ENCODE data around the gene CHRNA10.

CHRNA10 gene

DNA sequence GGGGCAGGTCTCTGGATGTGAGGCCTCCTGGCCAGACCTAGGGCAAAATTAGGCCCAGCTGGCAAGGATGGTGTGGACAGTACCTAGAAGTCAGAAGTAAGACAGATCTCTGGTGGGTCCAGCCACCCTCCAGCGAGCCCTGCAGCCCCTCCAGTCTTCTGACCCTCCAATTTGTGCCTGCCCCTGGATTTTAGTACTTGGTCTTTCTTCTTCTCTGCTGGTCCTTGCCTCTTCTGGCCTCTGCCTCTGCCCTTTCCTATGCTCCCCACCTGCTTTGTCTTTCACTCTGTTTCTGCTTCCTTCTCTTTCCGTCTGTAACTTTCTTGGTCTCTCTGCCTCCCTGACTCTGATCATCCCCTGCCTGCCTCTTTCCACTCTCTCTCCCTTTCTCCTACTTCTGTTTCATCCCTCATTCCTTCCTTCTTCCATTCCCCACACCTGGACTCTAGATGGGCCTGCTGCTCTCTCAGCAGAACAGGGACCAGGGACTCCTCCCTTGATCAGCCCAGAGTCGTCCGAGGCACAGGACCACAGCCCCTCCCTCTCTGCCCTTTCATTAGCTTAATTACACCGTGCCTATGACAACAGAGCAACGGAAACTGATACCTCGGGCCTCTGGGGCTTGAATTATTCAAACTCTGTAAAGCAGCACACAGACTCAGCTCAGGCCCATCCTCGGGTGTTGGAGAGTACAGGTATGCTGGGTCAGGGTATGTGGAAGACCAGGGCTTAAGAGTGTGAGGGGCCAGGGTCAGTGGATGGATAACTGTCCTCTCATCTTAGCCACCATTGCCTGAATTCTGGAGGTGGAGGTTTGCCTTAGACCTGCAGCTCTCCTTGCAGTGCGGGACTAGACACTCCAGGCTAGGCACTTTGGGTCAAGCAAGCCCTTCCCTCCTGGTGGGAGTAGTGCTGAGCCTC is at the start of gene CHRNA10:
TSS of gene CHRNA10 (minus strand) at position 51 of the 921 bp plus-strand sequence. CDS start 72 bp downstream, outside the sequence.
- no peak for DNase-seq (ENCODE audit: low read depth in 2 of 2)

GRCh38 chr11:3712274-3712673 is 41.1 kb upstream of the CHRNA10 start:
- no peak for DNase-seq (ENCODE audit: low read depth in 2 of 2)

- DNase-seq (ENCODE audit: low read depth in 2 of 2), result no peak
Measured at GRCh38 chr11:3710485-3711259, 39.5 kb upstream of the CHRNA10 start.

DNA sequence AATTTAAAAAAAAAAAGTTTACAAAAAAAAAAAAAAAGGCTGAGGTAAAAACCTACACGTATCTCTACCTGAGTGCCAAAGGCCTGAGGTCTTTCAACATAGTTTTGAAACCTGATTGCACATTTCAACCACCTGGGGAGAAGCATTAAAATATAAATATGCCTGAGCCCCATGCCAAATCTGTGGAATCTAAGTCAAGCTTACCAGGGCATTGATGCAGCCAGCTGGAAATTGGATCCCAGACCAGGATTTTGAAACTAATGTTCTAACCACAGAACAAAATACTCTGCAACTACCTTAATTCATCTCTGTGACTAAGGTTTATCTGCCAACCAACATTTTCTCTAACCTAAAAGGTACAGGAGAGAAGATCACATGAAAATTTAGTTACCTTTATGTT is 38.8 kb upstream of the CHRNA10 start:
- no peak for DNase-seq (ENCODE audit: low read depth in 2 of 2)

GRCh38 chr11:3707176-3707575 is 36.0 kb upstream of the CHRNA10 start:
- DNase-seq (ENCODE audit: low read depth in 2 of 2), result no peak

DNA sequence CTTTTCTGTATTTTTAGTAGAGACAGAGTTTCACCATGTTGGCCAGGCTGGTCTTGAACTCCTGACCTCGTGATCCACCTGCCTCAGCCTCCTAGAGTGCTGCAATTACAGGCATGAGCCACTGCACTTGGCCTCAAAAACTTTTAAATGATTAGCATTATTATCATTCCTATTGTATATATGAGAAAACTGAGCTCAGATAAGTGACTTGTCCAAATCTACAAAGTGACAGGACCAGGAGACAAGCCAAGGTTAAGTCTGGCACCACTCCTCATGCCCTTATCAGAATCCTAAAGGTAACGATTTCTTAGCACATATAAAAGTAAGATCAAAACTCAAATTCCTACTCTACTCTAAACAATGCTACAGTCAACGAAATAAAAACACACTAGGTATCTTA is 32.2 kb upstream of the CHRNA10 start:
- DNase-seq (ENCODE audit: low read depth in 2 of 2), result no peak

DNA sequence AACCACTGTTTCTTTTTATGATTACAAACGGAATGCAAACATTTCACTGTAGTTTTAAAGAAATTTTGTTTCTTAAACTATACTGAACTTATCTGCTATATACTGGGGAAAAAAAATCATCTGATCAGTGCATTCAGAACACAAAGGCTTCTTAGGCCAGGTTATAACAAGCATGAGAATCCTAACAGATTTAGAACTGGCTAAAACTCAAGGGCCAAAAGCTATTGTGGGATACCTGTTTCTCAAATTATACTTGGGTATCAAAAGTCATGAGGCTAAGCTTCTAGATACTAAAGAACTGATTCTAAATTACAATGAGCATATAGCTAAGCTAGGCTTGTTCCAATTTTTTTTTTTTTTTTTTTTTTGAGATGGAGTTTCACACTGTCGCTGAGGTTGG is 29.7 kb upstream of the CHRNA10 start:
- DNase-seq (ENCODE audit: low read depth in 2 of 2), result no peak

GRCh38 chr11:3700410-3700809 is 29.2 kb upstream of the CHRNA10 start:
- DNase-seq (ENCODE audit: low read depth in 2 of 2), result no peak

DNA sequence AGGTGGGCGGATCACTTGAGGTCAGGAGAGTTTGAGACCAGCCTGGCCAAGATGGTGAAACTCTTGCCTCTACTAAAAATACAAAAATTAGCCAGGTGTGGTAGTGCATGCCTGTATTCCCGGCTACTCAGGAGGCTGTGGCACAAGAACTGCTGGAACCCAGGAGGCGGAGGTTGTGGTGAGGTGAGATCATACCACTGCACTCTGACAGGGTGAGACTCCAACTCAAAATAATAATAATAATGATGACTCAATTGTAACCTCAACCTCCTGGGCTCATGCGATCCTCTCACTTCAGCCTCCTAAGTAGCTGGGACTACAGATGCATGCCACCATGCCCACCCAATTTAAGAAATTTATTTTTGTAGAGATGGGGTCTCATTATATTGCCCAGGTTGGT is 15.6 kb upstream of the CHRNA10 start:
- DNase-seq (ENCODE audit: low read depth in 2 of 2), result no peak

DNA sequence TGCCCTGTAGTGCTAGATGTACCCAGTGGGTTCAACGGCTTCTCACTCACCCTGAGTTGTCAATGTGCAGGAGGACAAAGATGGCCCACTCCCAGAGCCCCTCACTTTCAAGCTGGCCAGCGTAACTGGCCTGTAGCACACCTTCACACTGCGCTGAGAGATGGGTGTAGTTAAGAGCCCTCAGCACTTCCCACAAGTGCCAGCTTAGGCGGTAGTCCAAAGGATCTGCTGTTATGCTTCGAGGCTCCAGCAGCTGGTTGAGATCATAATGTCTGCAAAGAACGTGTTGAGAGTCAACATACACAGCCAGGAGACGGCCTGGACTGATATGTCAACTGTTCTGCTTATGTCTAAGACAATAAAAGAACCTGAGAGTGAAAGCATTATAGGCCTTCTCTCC is 14.7 kb upstream of the CHRNA10 start:
- no peak for DNase-seq (ENCODE audit: low read depth in 2 of 2)

DNA sequence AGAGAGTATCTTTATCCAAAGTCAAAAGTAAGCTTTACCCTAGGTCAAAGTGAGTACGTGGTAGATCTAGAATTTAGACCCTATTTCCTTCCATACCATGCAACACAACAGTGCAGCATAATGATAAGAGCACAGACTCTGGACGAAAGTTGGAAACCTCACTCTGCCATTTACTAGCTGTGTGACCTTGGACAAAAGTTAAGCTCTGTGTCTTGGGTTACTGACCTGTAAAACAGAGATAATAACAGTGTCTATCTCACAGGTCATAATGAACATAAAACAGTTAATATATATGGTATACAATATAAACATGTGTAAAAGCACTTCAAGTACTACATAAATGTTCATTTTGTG is 13.6 kb upstream of the CHRNA10 start:
- DNase-seq (ENCODE audit: low read depth in 2 of 2), result no peak

GRCh38 chr11:3684129-3684818 is 13.1 kb upstream of the CHRNA10 start:
- no peak for DNase-seq (ENCODE audit: low read depth in 2 of 2)

DNA sequence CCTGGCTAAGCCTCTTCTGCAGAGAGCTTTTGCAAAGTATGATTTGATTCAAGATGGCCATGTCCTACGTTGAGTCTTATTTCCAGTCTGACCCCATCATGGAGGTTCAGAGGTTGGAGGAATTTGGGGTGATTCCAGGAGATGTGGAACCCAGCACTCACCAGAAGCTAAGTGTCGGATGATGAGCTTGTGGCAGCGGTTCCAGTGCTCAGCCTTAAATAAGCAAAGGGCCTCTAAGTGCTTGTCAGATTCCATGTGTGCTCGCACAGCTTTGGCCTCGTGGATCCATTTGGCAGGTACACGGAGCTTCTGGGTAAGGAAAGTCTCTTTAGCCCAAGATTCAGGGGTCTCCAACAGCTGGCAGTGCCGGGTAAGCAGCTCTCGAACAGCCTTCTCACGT is 11.9 kb upstream of the CHRNA10 start:
- no peak for DNase-seq (ENCODE audit: low read depth in 2 of 2)

DNA sequence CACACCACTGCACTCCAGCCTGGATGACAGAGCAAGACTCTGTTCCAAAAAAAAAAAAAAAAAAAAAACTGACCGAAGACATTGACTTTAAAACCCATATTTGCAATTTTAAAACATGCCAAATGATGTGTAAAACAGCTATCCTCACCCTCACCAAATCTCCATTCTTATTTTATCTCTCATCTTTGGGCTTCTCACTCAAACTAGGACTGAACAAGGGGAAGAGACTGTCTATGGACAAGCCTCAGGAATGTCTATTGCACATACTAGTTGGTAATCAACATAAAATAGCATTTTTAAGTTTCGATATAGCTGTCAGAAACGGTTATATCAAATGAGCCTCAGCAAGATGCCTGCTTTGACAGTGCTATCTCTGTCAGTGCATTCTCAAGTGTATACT is 7.9 kb upstream of the CHRNA10 start:
- no peak for DNase-seq (ENCODE audit: low read depth in 2 of 2)

GRCh38 chr11:3675971-3676370 is 4.8 kb upstream of the CHRNA10 start:
- no peak for DNase-seq (ENCODE audit: low read depth in 2 of 2)

GRCh38 chr11:3674189-3674588 is 3.0 kb upstream of the CHRNA10 start:
- DNase-seq (ENCODE audit: low read depth in 2 of 2), result no peak

GRCh38 chr11:3669742-3670183 is 1.4 kb downstream of the CHRNA10 start:
- no peak for DNase-seq (ENCODE audit: low read depth in 2 of 2)

GRCh38 chr11:3669128-3669527 is 2.1 kb downstream of the CHRNA10 start:
- no peak for DNase-seq (ENCODE audit: low read depth in 2 of 2)

DNA sequence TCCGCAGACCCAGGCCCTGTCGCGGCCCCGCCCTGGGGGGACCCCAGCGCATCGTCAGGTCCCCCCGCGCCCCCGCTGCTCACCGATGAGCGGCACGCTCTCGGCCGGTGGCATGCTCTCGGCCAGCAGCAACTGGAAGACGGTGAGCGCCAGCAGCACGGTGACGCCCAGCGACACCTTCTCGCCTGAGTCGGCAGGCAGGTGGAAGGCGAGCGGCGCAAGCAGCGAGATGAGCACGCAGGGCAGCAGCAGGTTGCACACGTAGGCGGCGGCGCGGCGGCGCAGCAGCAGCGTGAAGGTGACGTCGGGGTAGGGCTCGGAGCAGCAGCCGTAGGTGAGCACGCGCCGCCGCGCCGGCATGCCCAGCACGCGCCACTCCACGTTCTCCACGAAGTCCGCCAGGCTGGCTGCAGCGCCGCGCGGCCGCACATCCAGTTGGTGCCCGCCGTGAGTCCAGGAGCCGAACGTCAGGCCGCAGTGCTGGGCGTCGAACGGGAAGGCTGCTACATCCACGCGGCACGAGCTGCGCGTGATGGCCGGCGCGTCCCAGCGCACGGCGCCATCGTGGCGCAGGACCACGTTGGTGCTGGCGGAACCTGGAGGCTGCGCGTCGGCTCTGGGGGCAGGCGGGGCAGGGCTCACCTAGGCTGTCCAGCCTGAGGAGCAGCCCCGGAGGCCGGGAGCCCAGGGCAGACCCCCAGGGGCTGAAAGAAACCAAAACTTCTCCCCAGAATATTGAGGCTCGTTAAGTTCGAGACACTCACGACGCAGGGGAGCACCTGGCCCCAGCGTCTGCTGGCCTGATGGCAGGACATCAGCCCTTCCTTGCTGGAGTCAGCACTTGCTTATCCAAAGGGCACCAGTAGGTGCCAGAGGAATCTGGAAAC is 3.8 kb downstream of the CHRNA10 start:
- no peak for DNase-seq (ENCODE audit: low read depth in 2 of 2)

DNA sequence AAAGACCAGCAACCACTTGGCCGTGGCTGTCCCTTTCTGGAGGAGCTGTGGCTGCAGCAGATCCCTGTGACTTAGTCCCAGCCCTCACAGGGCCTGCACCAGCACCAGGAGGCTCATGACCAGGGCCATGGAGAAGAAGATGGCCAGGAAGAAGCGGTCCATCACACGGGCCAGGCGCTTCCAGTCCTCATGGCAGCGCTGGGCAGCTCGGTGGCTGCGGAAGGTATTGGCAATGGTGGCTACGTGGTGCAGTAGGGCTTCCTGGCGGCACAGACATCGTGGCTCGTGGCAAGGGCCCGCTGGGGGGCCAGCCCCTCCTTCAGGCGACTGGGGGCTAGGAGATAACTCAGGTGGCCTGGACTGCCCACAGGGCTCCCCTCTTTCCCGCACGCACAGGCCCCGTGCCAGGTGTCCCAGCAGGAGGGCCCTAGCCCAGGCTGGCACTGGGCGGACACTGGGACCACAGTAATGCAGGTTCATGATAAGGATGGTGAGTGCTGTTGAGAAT is 5.1 kb downstream of the CHRNA10 start:
- DNase-seq (ENCODE audit: low read depth in 2 of 2), result no peak

All from activated CD4-positive, alpha-beta T cell treated with anti-CD3 and anti-CD28 coated beads for 24 hours (primary cell).